PC-3 (cell line): ENCODE data around the gene PPP4R1. TPM values are rescaled to one million over a fixed set of nuclear protein-coding genes. Genes with fewer than 3 reads are reported as not detected.

ENCODE experiments used
- ATAC-seq: fragments of 200-7000 bp; cut with Tn5 transposase; 2 replicates; pipeline ENCODE4 v1.9.1; 2020; ENCODE audit warnings: mild to moderate bottlenecking, moderate library complexity
- BruUV-seq: library from RNA; stranded (reverse); fragments of 400-500 nt; replicated peaks from 2 replicates; lab custom pipeline; 2021; lab: Mats Ljungman, UMichigan
- CTCF ChIA-PET: fragments of 300-600 bp; sonication (Branson Sonifier 250); formaldehyde crosslinking; loops from one replicate; lab custom pipeline; 2022; ENCODE audit warnings: antibody characterized with exemption; lab: Charles Lee
- POLR2A ChIA-PET: fragments of 300-600 bp; sonication (Branson Sonifier 250); formaldehyde crosslinking; loops from one replicate; lab custom pipeline; 2022; ENCODE audit warnings: antibody characterized with exemption; ENCODE audit not compliant: unreplicated experiment; lab: Charles Lee
- DNase-seq: peaks from one replicate; pipeline ENCODE4 v3.0.0-alpha.2; 2015
- H2AFZ ChIP-seq: fragments of 300-600 bp; sonication (generic); 2 replicates; pipeline ENCODE4 v1.6.0; 2016; ENCODE audit warnings: antibody characterized with exemption, low read length
- H3F3A ChIP-seq: fragments of 300-600 bp; sonication (generic); one replicate; pipeline ENCODE4 v1.6.0; 2017; ENCODE audit warnings: antibody characterized with exemption, low read length, control low read depth, mild to moderate bottlenecking; ENCODE audit not compliant: unreplicated experiment
- H3K27ac ChIP-seq: fragments of 300-600 bp; sonication (generic); 2 replicates; pipeline ENCODE4 v1.5.1; 2016; ENCODE audit warnings: mild to moderate bottlenecking, low read length
- H3K27me3 ChIP-seq: fragments of 300-600 bp; sonication (generic); 2 replicates; pipeline ENCODE4 v1.6.1; 2016; ENCODE audit warnings: low read length, mixed read lengths
- H3K36me3 ChIP-seq: fragments of 300-600 bp; sonication (generic); 2 replicates; pipeline ENCODE4 v1.6.1; 2016; ENCODE audit warnings: low read depth, mixed run types, low read length, mixed read lengths
- H3K4me1 ChIP-seq: fragments of 300-600 bp; sonication (generic); 2 replicates; pipeline ENCODE4 v1.5.1; 2016; ENCODE audit warnings: low read length; ENCODE audit not compliant: insufficient read depth
- H3K4me2 ChIP-seq: fragments of 300-600 bp; sonication (generic); 2 replicates; pipeline ENCODE4 v1.6.0; 2016; ENCODE audit warnings: low read length
- H3K4me3 ChIP-seq: fragments of 300-600 bp; sonication (generic); 2 replicates; pipeline ENCODE4 v1.5.1; 2016; ENCODE audit warnings: mild to moderate bottlenecking, low read length, mixed read lengths
- H3K79me2 ChIP-seq: fragments of 300-600 bp; sonication (generic); 2 replicates; pipeline ENCODE4 v1.6.1; 2017; ENCODE audit warnings: low read length, mixed read lengths
- H3K9ac ChIP-seq: fragments of 300-600 bp; sonication (generic); 2 replicates; pipeline ENCODE4 v1.6.0; 2016; ENCODE audit warnings: mild to moderate bottlenecking, low read length
- H3K9me2 ChIP-seq: fragments of 300-600 bp; sonication (generic); replicated peaks from 2 replicates; pipeline ENCODE4 v1.6.1; 2016; ENCODE audit warnings: mixed run types, low read length, mixed read lengths
- H3K9me3 ChIP-seq: fragments of 300-600 bp; sonication (generic); 2 replicates; pipeline ENCODE4 v1.6.1; 2016; ENCODE audit warnings: low read length, mixed read lengths
- H4K20me1 ChIP-seq: fragments of 300-600 bp; sonication (generic); 2 replicates; pipeline ENCODE4 v1.6.1; 2016; ENCODE audit warnings: low read length, mixed read lengths
- CTCF ChIP-seq: fragments of 300-600 bp; sonication (generic); conservative IDR thresholded peaks from 2 replicates; pipeline ENCODE4 v1.5.1; 2017; ENCODE audit warnings: antibody characterized with exemption, low read depth, mild to moderate bottlenecking, low read length
- EZH2 ChIP-seq: fragments of 300-600 bp; sonication (generic); IDR thresholded peaks from one replicate; pipeline ENCODE4 v1.6.1; 2017; ENCODE audit warnings: antibody characterized with exemption, mild to moderate bottlenecking, low read length; ENCODE audit not compliant: unreplicated experiment
- EZH2phosphoT487 ChIP-seq: fragments of 300-600 bp; sonication (generic); IDR thresholded peaks from 2 replicates; pipeline ENCODE4 v1.6.1; 2018; ENCODE audit warnings: mild to moderate bottlenecking, antibody characterized with exemption, low read length, borderline replicate concordance
- intact Hi-C: fragments of 100-400 bp; cut with micrococcal nuclease; formaldehyde crosslinking; loops from 2 replicates; pipeline ENCODE4 v1.9.0; 2023
- total RNA-seq: library from RNA; depleted of rRNA; stranded (reverse); fragments of >200 nt; gene quantifications from 2 replicates; pipeline ENCODE4 v1.2.3, GENCODE V29; 2014

Gene PPP4R1
- total RNA-seq, 1 experiment from 2014 or later = 154 TPM

GRCh38 chr18:9516437-9517064 lies 97.8 kb downstream of the PPP4R1 start:
- ATAC-seq (0 out of 2 replicates have a peak, but pooled peaks have one; percentile 2), DNase-seq (peak; percentile 79)
- no peaks in the 10 kb centered on the region for H3K27me3 ChIP-seq
- no peaks in the 10 kb centered on the region for H3K9me3 ChIP-seq
- no peak overlapping the region for H3K9ac ChIP-seq
- no TSS peak for BruUV-seq
- peaks cover 50% of the 10 kb centered on the region for H3K79me2 ChIP-seq
- no peak for TF ChIP-seq EZH2
- TF ChIP-seq CTCF = peak; percentile 97
- no peak overlapping the region for H3K4me2 ChIP-seq
- H3K4me1 ChIP-seq = peaks cover 36% of the 10 kb centered on the region
- no peak overlapping the region for H2AFZ ChIP-seq
- H4K20me1 ChIP-seq = no peaks in the 10 kb centered on the region
- H3K27ac ChIP-seq = no peak overlapping the region
- intact Hi-C loops = loop anchor here (1.0 to 10.0 kb wide), 2 partner anchors 152 to 443 kb away; no protein-coding TSS in a partner anchor
- no peak overlapping the region for H3K4me3 ChIP-seq
- H3K9me2 ChIP-seq = no peaks in the 10 kb centered on the region
- CTCF ChIA-PET = interaction anchor here (0.6 to 1.1 kb wide), 7 partner anchors 150 to 443 kb away, joined by 3 to 7 read pairs (median 3); no protein-coding TSS in a partner anchor
- H3K36me3 ChIP-seq = peaks cover 4% of the 10 kb centered on the region; the same call in 1 of the 2 replicates
- POLR2A ChIA-PET = interaction anchor here (0.6 kb wide), 1 partner anchor 216 kb away, joined by 3 read pairs; no protein-coding TSS in a partner anchor
- peaks cover 7% of the 10 kb centered on the region for H3F3A ChIP-seq

GRCh38 chr18:9513971-9514512 lies 100.3 kb downstream of the PPP4R1 start:
- ChIA-PET POLR2A (interaction anchor here (0.5 to 0.7 kb wide), 10 partner anchors 10 to 982 kb away, joined by 3 to 7 read pairs (median 4); no protein-coding TSS in a partner anchor), CTCF (interaction anchor here (0.6 to 1.0 kb wide), 3 partner anchors 134 to 150 kb away, joined by 3 to 5 read pairs (median 4); no protein-coding TSS in a partner anchor)
- ATAC-seq (peak; percentile 89), DNase-seq (peak; percentile 97)
- Histone ChIP-seq H3K4me1 (peaks cover 42% of the 10 kb centered on the region), H2AFZ (no peak overlapping the region), H3F3A (peaks cover 7% of the 10 kb centered on the region), H3K36me3 (peaks cover 4% of the 10 kb centered on the region; the same call in 1 of the 2 replicates), H4K20me1 (no peaks in the 10 kb centered on the region), H3K79me2 (peaks cover 58% of the 10 kb centered on the region), H3K9me3 (no peaks in the 10 kb centered on the region), H3K4me2 (peak overlapping the region; percentile 71), H3K27me3 (no peaks in the 10 kb centered on the region), H3K4me3 (peak overlapping the region; percentile 33; the same call in 1 of the 2 replicates), H3K27ac (peak overlapping the region; percentile 86), H3K9me2 (no peaks in the 10 kb centered on the region), H3K9ac (peak overlapping the region; percentile 31)
- no TSS peak for BruUV-seq
- TF ChIP-seq EZH2phosphoT487 (no peak), EZH2 (no peak), CTCF (no peak)
- intact Hi-C loops = loop anchor here (1.0 to 10.0 kb wide), 9 partner anchors 8 to 411 kb away; partner anchors contain the start of genes RALBP1 and TWSG1
